IMR-90 (cell line): ENCODE results near the gene APOL2.

Experiments
- CEBPB ChIP-seq: IDR thresholded peaks from 2 replicates; pipeline ENCODE4 v1.6.1; 2012; ENCODE audit warnings: low read depth, low read length, improper control_type of control experiment
- FOS ChIP-seq: fragments of 150-350 bp; IDR thresholded peaks from 2 replicates; pipeline ENCODE4 v1.6.1; 2016; ENCODE audit warnings: low read depth, low read length
- POLR2A ChIP-seq: IDR thresholded peaks from 2 replicates; pipeline ENCODE4 v1.6.1; 2012; ENCODE audit warnings: mild to moderate bottlenecking, low read depth, low read length
- RAD21 ChIP-seq: IDR thresholded peaks from 2 replicates; pipeline ENCODE4 v1.6.1; 2012; ENCODE audit warnings: low read length, improper control_type of control experiment
- SMC3 ChIP-seq: fragments of 150-350 bp; IDR thresholded peaks from 2 replicates; pipeline ENCODE4 v1.6.1; 2016; ENCODE audit warnings: low read depth, mild to moderate bottlenecking, antibody characterized with exemption, low read length, moderate library complexity
- TF ChIP-seq, protein P1 (sequence below): conservative IDR thresholded peaks from 2 replicates; pipeline ENCODE4 v1.5.1; 2012; ENCODE audit warnings: mild to moderate bottlenecking, low read depth, low read length, improper control_type of control experiment
- TF ChIP-seq, protein P2 (sequence below): fragments of 150-350 bp; IDR thresholded peaks from 2 replicates; pipeline ENCODE4 v1.6.1; 2016; ENCODE audit warnings: low read depth, mild to moderate bottlenecking, low read length, moderate library complexity, borderline replicate concordance
- TF ChIP-seq, protein P3 (sequence below): fragments of 150-350 bp; IDR thresholded peaks from 2 replicates; pipeline ENCODE4 v1.6.1; 2017; ENCODE audit warnings: mild to moderate bottlenecking, antibody characterized with exemption, low read length, low read depth

- TF ChIP-seq RAD21, result no peak
- TF ChIP-seq POLR2A, result no peak
- TF ChIP-seq, protein P1, sequence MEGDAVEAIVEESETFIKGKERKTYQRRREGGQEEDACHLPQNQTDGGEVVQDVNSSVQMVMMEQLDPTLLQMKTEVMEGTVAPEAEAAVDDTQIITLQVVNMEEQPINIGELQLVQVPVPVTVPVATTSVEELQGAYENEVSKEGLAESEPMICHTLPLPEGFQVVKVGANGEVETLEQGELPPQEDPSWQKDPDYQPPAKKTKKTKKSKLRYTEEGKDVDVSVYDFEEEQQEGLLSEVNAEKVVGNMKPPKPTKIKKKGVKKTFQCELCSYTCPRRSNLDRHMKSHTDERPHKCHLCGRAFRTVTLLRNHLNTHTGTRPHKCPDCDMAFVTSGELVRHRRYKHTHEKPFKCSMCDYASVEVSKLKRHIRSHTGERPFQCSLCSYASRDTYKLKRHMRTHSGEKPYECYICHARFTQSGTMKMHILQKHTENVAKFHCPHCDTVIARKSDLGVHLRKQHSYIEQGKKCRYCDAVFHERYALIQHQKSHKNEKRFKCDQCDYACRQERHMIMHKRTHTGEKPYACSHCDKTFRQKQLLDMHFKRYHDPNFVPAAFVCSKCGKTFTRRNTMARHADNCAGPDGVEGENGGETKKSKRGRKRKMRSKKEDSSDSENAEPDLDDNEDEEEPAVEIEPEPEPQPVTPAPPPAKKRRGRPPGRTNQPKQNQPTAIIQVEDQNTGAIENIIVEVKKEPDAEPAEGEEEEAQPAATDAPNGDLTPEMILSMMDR, result no peak
- TF ChIP-seq FOS, result no peak
- TF ChIP-seq, protein P2, sequence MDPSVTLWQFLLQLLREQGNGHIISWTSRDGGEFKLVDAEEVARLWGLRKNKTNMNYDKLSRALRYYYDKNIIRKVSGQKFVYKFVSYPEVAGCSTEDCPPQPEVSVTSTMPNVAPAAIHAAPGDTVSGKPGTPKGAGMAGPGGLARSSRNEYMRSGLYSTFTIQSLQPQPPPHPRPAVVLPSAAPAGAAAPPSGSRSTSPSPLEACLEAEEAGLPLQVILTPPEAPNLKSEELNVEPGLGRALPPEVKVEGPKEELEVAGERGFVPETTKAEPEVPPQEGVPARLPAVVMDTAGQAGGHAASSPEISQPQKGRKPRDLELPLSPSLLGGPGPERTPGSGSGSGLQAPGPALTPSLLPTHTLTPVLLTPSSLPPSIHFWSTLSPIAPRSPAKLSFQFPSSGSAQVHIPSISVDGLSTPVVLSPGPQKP, result no peak
- TF ChIP-seq CEBPB, result no peak
- TF ChIP-seq SMC3, result no peak
- TF ChIP-seq, protein P3, sequence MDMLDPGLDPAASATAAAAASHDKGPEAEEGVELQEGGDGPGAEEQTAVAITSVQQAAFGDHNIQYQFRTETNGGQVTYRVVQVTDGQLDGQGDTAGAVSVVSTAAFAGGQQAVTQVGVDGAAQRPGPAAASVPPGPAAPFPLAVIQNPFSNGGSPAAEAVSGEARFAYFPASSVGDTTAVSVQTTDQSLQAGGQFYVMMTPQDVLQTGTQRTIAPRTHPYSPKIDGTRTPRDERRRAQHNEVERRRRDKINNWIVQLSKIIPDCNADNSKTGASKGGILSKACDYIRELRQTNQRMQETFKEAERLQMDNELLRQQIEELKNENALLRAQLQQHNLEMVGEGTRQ, result no peak
These were observed 30.4 kb downstream of the APOL2 start for GRCh38 chr22:36208914-36209313.
